ENCODE measurements around the gene PDPK1.
A peak's percentile ranks its signal among the peaks of the same experiment; 100 is the strongest.

Gene PDPK1

DNA sequence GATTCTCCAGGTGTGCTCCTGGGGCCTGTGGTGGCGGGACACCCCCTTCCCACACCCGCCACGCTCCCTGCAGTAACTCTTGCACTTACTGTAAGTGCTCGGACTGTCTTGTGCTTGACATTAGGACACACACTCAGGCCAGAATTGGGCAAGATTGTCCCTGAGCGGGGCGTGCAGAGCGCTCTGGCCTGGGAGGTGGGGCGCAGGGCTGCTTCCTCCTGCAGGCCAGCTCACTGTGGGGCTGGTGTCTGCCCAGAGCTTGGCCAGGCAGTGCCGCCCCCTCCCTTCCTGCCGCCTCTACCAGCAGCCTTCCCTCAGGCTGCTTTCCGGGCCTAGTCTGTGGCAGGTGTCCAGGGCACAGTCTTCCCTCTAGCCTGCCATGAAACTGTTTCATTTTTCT is 30.2 kb upstream of the PDPK1 start:
- H3K4me3 ChIP-seq (replicated peaks; ENCODE audit: low read depth, low read length): no peak overlapping the region
- DNase-seq (ENCODE audit: extremely low read depth, low read depth): no peak
- no peak for TF ChIP-seq CTCF (IDR thresholded peaks at IDR 0.05; ENCODE audit: low read depth, low read length, missing control alignments)

- H3K4me3 ChIP-seq (replicated peaks; ENCODE audit: low read depth, low read length): no peak overlapping the region
- no peak for TF ChIP-seq CTCF (IDR thresholded peaks at IDR 0.05; ENCODE audit: low read depth, low read length, missing control alignments)
- no peak for DNase-seq (ENCODE audit: extremely low read depth, low read depth)
Observed at GRCh38 chr16:2508722-2509400, 29.0 kb upstream of the PDPK1 start.

- no peak overlapping the region for H3K4me3 ChIP-seq (replicated peaks; ENCODE audit: low read depth, low read length)
- no peak for DNase-seq (ENCODE audit: extremely low read depth, low read depth)
- no peak for TF ChIP-seq CTCF (IDR thresholded peaks at IDR 0.05; ENCODE audit: low read depth, low read length, missing control alignments)
Observed at GRCh38 chr16:2511128-2511800, 26.6 kb upstream of the PDPK1 start.

- TF ChIP-seq CTCF (IDR thresholded peaks at IDR 0.05; ENCODE audit: low read depth, low read length, missing control alignments): no peak
Observed at GRCh38 chr16:2511996-2512734, 25.7 kb upstream of the PDPK1 start.

GRCh38 chr16:2512735-2513404 is 25.0 kb upstream of the PDPK1 start:
- H3K4me3 ChIP-seq (replicated peaks; ENCODE audit: low read depth, low read length): peak overlapping the region; percentile 70
- TF ChIP-seq CTCF (IDR thresholded peaks at IDR 0.05; ENCODE audit: low read depth, low read length, missing control alignments): no peak
- DNase-seq (ENCODE audit: extremely low read depth, low read depth): no peak

More at GRCh38 chr16:2511996-2512734, 25.7 kb upstream of the PDPK1 start:
- no peak for DNase-seq (ENCODE audit: extremely low read depth, low read depth)
- H3K4me3 ChIP-seq (replicated peaks; ENCODE audit: low read depth, low read length): no peak overlapping the region

- DNase-seq (ENCODE audit: extremely low read depth, low read depth): peak; percentile 55
- H3K4me3 ChIP-seq (replicated peaks; ENCODE audit: low read depth, low read length): peak within 1 kb of the TSS; percentile 70
- TF ChIP-seq CTCF (IDR thresholded peaks at IDR 0.05; ENCODE audit: low read depth, low read length, missing control alignments): no peak
Observed at GRCh38 chr16:2513405-2514332, 24.2 kb upstream of the PDPK1 start, which contains the start of gene ATP6V0C. Gene ATP6V0C, plus strand, starts transcription at chr16:2513952. Its CDS starts 152 bp downstream, at chr16:2514104.
